GM12878 (cell line): Measurements from ENCODE around the gene ATP2B1. TPM values are rescaled to one million over a fixed set of nuclear protein-coding genes. Genes with fewer than 3 reads are reported as not detected.

Source experiments
- ATAC-seq: fragments of 200-7000 bp; cut with Tn5 transposase; 3 replicates; pipeline ENCODE4 v1.9.1; 2020; ENCODE audit warnings: mild to moderate bottlenecking, moderate library complexity
- BruUV-seq: library from RNA; stranded (reverse); fragments of 400-500 nt; replicated peaks from 2 replicates; lab custom pipeline; 2021; lab: Mats Ljungman, UMichigan
- CTCF ChIA-PET: fragments of 300-600 bp; sonication (Branson Sonifier 250); formaldehyde crosslinking; extraction: SDS; loops from one replicate; lab custom pipeline; 2021; ENCODE audit warnings: inconsistent platforms; lab: Yijun Ruan, JAX
- POLR2A ChIA-PET: fragments of 350-600 bp; formaldehyde crosslinking; extraction: SDS; loops from one replicate; lab custom pipeline; 2021; ENCODE audit warnings: inconsistent platforms; lab: Charles Lee
- RAD21 ChIA-PET: fragments of 300-600 bp; sonication (Branson Sonifier 250); formaldehyde crosslinking; loops from one replicate; lab custom pipeline; 2023; ENCODE audit warnings: antibody characterized with exemption; ENCODE audit not compliant: unreplicated experiment; lab: Charles Lee
- SMC1A ChIA-PET: fragments of 300-600 bp; sonication (Branson Sonifier 250); formaldehyde crosslinking; loops from one replicate; lab custom pipeline; 2023; ENCODE audit not compliant: unreplicated experiment, uncharacterized antibody; lab: Charles Lee
- DNase-seq: peaks from one replicate; pipeline ENCODE4 v3.0.0-alpha.2; 2011; ENCODE audit warnings: low read depth, low spot score
- FAIRE-seq: peaks from 3 replicates; lab custom pipeline; 2011; peaks lifted over from hg19 to GRCh38; lab: Jason Lieb, UNC
- H2AFZ ChIP-seq: 2 replicates; pipeline ENCODE4 v1.6.0; 2011; ENCODE audit warnings: low read depth, low read length, control low read depth; ENCODE audit not compliant: control insufficient read depth
- H3K27ac ChIP-seq: 2 replicates; pipeline ENCODE4 v1.5.1; 2011; ENCODE audit warnings: control low read depth; ENCODE audit not compliant: control insufficient read depth, insufficient read depth
- H3K27me3 ChIP-seq, 2 experiments: replicated peaks in 1 of 2; 2 replicates each; pipeline versions ENCODE4 v1.6.0 to v1.6.1; 2011; ENCODE audit warnings: low read length in 1 of 2; ENCODE audit not compliant: control insufficient read depth in 2 of 2, insufficient read depth in 2 of 2
- H3K36me3 ChIP-seq, 2 experiments: 2 replicates each; pipeline ENCODE4 v1.5.1; 2011; ENCODE audit warnings: low read length in 1 of 2; ENCODE audit not compliant: control insufficient read depth in 2 of 2, insufficient read depth in 2 of 2
- H3K4me1 ChIP-seq: 2 replicates; pipeline ENCODE4 v1.6.1; 2011; ENCODE audit warnings: mild to moderate bottlenecking, low read length, moderate library complexity, mixed read lengths; ENCODE audit not compliant: control insufficient read depth, insufficient read depth
- H3K4me2 ChIP-seq: 2 replicates; pipeline ENCODE4 v1.6.0; 2011; ENCODE audit warnings: control low read depth; ENCODE audit not compliant: control insufficient read depth, insufficient read depth
- H3K4me3 ChIP-seq: fragments of 200-600 bp; sonication (generic); 2 replicates; pipeline ENCODE4 v1.5.1; 2016
- H3K79me2 ChIP-seq: 2 replicates; pipeline ENCODE4 v1.6.0; 2011; ENCODE audit warnings: low read length; ENCODE audit not compliant: control insufficient read depth, insufficient read depth
- H3K9ac ChIP-seq: 2 replicates; pipeline ENCODE4 v1.8.0; 2011; ENCODE audit warnings: low read length, control low read depth, mixed read lengths; ENCODE audit not compliant: control insufficient read depth, insufficient read depth
- H3K9me3 ChIP-seq: replicated peaks from 3 replicates; pipeline ENCODE4 v1.5.1; 2011; ENCODE audit warnings: mild to moderate bottlenecking, low read length; ENCODE audit not compliant: control insufficient read depth, insufficient read depth
- H4K20me1 ChIP-seq: 2 replicates; pipeline ENCODE4 v1.6.0; 2011; ENCODE audit not compliant: control insufficient read depth, insufficient read depth
- CUX1 ChIP-seq: IDR thresholded peaks from 2 replicates; pipeline ENCODE4 v1.6.1; 2012; ENCODE audit warnings: improper control_type of control experiment, low read depth, low read length; ENCODE audit not compliant: insufficient replicate concordance
- JUND ChIP-seq: IDR thresholded peaks from 2 replicates; pipeline ENCODE4 v1.6.1; 2012; ENCODE audit warnings: low read depth, mild to moderate bottlenecking, low read length, improper control_type of control experiment, moderate library complexity
- KDM1A ChIP-seq: fragments of 200-600 bp; sonication (generic); IDR thresholded peaks from 2 replicates; pipeline ENCODE4 v1.6.1; 2016; ENCODE audit warnings: borderline replicate concordance
- MEF2B ChIP-seq: fragments of 450-650 bp; IDR thresholded peaks from 2 replicates; pipeline ENCODE4 v1.6.1; 2018; ENCODE audit warnings: mild to moderate bottlenecking, moderate library complexity; ENCODE audit not compliant: partially characterized antibody, poor library complexity, severe bottlenecking
- NRF1 ChIP-seq: conservative IDR thresholded peaks from 2 replicates; pipeline ENCODE4 v1.6.1; 2011; ENCODE audit warnings: mild to moderate bottlenecking, low read depth, low read length, improper control_type of control experiment
- ZNF384 ChIP-seq: IDR thresholded peaks from 2 replicates; pipeline ENCODE4 v1.6.1; 2012; ENCODE audit warnings: low read depth, mild to moderate bottlenecking, low read length, improper control_type of control experiment, borderline replicate concordance
- WGBS: methylation state at CpG from one replicate; pipeline ENCODE4 v1.1.6; 2016; ENCODE audit warnings: low lambda C conversion rate; ENCODE audit not compliant: insufficient replicate concordance, insufficient coverage; ENCODE audit errors: missing lambda C conversion rate; 5-methylcytosine and 5-hydroxymethylcytosine counted together
- in situ Hi-C: fragments of 300-500 bp; cut with MboI; formaldehyde crosslinking; loops from 9 replicates; pipeline ENCODE4 v1.14.3; 2018; ENCODE audit warnings: mixed read lengths
- intact Hi-C: fragments of 100-400 bp; cut with micrococcal nuclease; formaldehyde crosslinking; loops from one replicate; pipeline ENCODE4 v1.14.2; 2022; ENCODE audit not compliant: unreplicated experiment
- polyA plus RNA-seq, 11 experiments: library from polyadenylated mRNA; depleted of rRNA in 4 of 11; unstranded in 6 of 11; stranded (reverse) in 5 of 11; fragments of >200 nt; fragmentation: Nextera tagmentation in 4 of 11; fragmentation: Illumina TruSeq in 1 of 11; extraction: Ambion mirVana in 4 of 11; extraction: Trizol in 1 of 11; gene quantifications; 1 replicate in 1 of 11; 2 replicates in 10 of 11; pipeline versions ENCODE4 v1.2.1 to v1.2.3, GENCODE V29; 2011 to 2016; ENCODE audit warnings: inconsistent platforms in 2 of 11, missing spikeins in 2 of 11, low read depth in 1 of 11
- total RNA-seq, 4 experiments: library from RNA; depleted of rRNA in 3 of 4; stranded (reverse); fragments of >200 nt in 3 of 4; fragmentation: Illumina TruSeq in 1 of 4; extraction: Trizol in 1 of 4; gene quantifications; 2 replicates each; pipeline versions ENCODE4 v1.2.1 to v1.2.3, GENCODE V29; 2013 to 2021
- TF ChIP-seq, protein P1 (sequence below): fragments of 450-650 bp; IDR thresholded peaks from 2 replicates; pipeline ENCODE4 v1.6.1; 2017; ENCODE audit warnings: borderline replicate concordance
- TF ChIP-seq, protein P2 (sequence below): fragments of 450-650 bp; IDR thresholded peaks from 2 replicates; pipeline ENCODE4 v1.6.1; 2016; ENCODE audit warnings: mild to moderate bottlenecking

Gene ATP2B1
- total and polyA plus RNA-seq, 10 of the 15 experiments (the other 5 are each of a cell fraction or from before 2014, with no cell fraction given): 15.9 to 67.8 (median 48.5) TPM

GRCh38 chr12:89729946-89730459 lies 21.4 kb upstream of the ATP2B1 start:
- no peaks in the 10 kb centered on the region for H3K36me3 ChIP-seq
- SMC1A ChIA-PET: no interaction called here
- no peak for FAIRE-seq
- H3K79me2 ChIP-seq: no peaks in the 10 kb centered on the region
- H3K9ac ChIP-seq: no peak overlapping the region
- in situ Hi-C loops (no loop called here), intact Hi-C loops (no loop called here)
- CTCF ChIA-PET: no interaction called here
- DNase-seq: no peak
- no TSS peak for BruUV-seq
- no peaks in the 10 kb centered on the region for H3K9me3 ChIP-seq
- no peak for ATAC-seq
- RAD21 ChIA-PET: no interaction called here
- POLR2A ChIA-PET: no interaction called here
- no peak overlapping the region for H2AFZ ChIP-seq
- H3K27ac ChIP-seq: no peak overlapping the region
- 84% methylated on average over 4 of the region's 4 CpGs for WGBS
- TF ChIP-seq KDM1A: no peak
- TF ChIP-seq, protein P1, sequence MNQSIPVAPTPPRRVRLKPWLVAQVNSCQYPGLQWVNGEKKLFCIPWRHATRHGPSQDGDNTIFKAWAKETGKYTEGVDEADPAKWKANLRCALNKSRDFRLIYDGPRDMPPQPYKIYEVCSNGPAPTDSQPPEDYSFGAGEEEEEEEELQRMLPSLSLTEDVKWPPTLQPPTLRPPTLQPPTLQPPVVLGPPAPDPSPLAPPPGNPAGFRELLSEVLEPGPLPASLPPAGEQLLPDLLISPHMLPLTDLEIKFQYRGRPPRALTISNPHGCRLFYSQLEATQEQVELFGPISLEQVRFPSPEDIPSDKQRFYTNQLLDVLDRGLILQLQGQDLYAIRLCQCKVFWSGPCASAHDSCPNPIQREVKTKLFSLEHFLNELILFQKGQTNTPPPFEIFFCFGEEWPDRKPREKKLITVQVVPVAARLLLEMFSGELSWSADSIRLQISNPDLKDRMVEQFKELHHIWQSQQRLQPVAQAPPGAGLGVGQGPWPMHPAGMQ: no peak
- no peak for TF ChIP-seq NRF1
- TF ChIP-seq MEF2B: no peak
- no peak overlapping the region for H3K4me3 ChIP-seq
- no peaks in the 10 kb centered on the region for H3K27me3 ChIP-seq
- H3K4me2 ChIP-seq: no peak overlapping the region
- H4K20me1 ChIP-seq: no peaks in the 10 kb centered on the region
- H3K4me1 ChIP-seq: no peaks in the 10 kb centered on the region

- Histone ChIP-seq H3K4me2 (no peak overlapping the region), H3K36me3 (no peaks in the 10 kb centered on the region), H3K27ac (no peak overlapping the region), H3K9me3 (peaks cover 3% of the 10 kb centered on the region; the same call in 2 of the 3 replicates), H3K9ac (no peak overlapping the region), H3K4me3 (no peak overlapping the region), H2AFZ (no peak overlapping the region), H3K4me1 (peaks cover 8% of the 10 kb centered on the region; the same call in 1 of the 2 replicates), H3K27me3 (no peaks in the 10 kb centered on the region), H3K79me2 (no peaks in the 10 kb centered on the region), H4K20me1 (no peaks in the 10 kb centered on the region)
- ChIA-PET CTCF (no interaction called here), POLR2A (no interaction called here), RAD21 (interaction anchor here (1.3 kb wide), 1 partner anchor 13 kb away, joined by 4 read pairs; no protein-coding TSS in a partner anchor), SMC1A (interaction anchor here (0.7 to 1.4 kb wide), 4 partner anchors 13 to 137 kb away, joined by 3 to 4 read pairs (median 4); no protein-coding TSS in a partner anchor)
- in situ Hi-C loops: no loop called here
- DNase-seq (no peak), ATAC-seq (no peak), FAIRE-seq (no peak)
- BruUV-seq: no TSS peak
- intact Hi-C loops: no loop called here
- TF ChIP-seq, protein P2, sequence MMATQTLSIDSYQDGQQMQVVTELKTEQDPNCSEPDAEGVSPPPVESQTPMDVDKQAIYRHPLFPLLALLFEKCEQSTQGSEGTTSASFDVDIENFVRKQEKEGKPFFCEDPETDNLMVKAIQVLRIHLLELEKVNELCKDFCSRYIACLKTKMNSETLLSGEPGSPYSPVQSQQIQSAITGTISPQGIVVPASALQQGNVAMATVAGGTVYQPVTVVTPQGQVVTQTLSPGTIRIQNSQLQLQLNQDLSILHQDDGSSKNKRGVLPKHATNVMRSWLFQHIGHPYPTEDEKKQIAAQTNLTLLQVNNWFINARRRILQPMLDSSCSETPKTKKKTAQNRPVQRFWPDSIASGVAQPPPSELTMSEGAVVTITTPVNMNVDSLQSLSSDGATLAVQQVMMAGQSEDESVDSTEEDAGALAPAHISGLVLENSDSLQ: no peak
- TF ChIP-seq ZNF384 (no peak), CUX1 (no peak), JUND (no peak)
Measured at GRCh38 chr12:89723276-89723675, 14.6 kb upstream of the ATP2B1 start.
